ENCODE measurements around the gene ZNF175. TPM values are rescaled to one million over a fixed set of nuclear protein-coding genes. Genes with fewer than 3 reads are reported as not detected.

The ZNF175 gene
- total RNA-seq, 1 experiment from 2014 or later = 9.3 TPM

GRCh38 chr19:51535535-51535934 lies 35.5 kb upstream of the ZNF175 start:
- no peaks in the 10 kb centered on the region for H3K36me3 ChIP-seq (ENCODE audit: control insufficient read depth in 1 of 2, insufficient read depth in 2 of 2, low read length in 2 of 2)
- CTCF ChIA-PET = no interaction called here
- H3K9ac ChIP-seq (ENCODE audit: low read length) = no peak overlapping the region
- H4K20me1 ChIP-seq (ENCODE audit: insufficient read depth) = no peaks in the 10 kb centered on the region
- no peak overlapping the region for H3K4me2 ChIP-seq (ENCODE audit: low read length)
- no TSS peak for BruUV-seq (replicated peaks)
- H3K4me3 ChIP-seq (replicated peaks in 1 of 2; ENCODE audit: low read depth in 1 of 2, low read length in 2 of 2) = no peak overlapping the region
- TF ChIP-seq FOSL1 (IDR thresholded peaks at IDR 0.05; ENCODE audit: low read depth) = no peak
- DNase-seq (ENCODE audit: low read depth, low spot score) (no peak), ATAC-seq (no peak)
- H3K9me2 ChIP-seq (ENCODE audit: insufficient read depth) = no peaks in the 10 kb centered on the region
- no peaks in the 10 kb centered on the region for H3K79me2 ChIP-seq (ENCODE audit: insufficient read depth, low read length)
- peaks cover 83% of the 10 kb centered on the region for H3K27me3 ChIP-seq (ENCODE audit: insufficient read depth, low read length)
- POLR2A ChIA-PET = no interaction called here
- no peaks in the 10 kb centered on the region for H3K4me1 ChIP-seq (ENCODE audit: control insufficient read depth in 1 of 2, insufficient read depth in 2 of 2, low read length in 2 of 2)
- H2AFZ ChIP-seq (ENCODE audit: low read depth, low read length, poor library complexity, severe bottlenecking) = no peak overlapping the region
- intact Hi-C loops (cut with micrococcal nuclease) = no loop called here
- H3K27ac ChIP-seq (ENCODE audit: low read depth, low read length) = no peak overlapping the region
- RAD21 ChIA-PET (ENCODE audit: low non-redundant PET in 1 of 2, low total read pairs in 2 of 2, uncharacterized antibody in 2 of 2, unreplicated experiment in 2 of 2) = no interaction called here
- no peaks in the 10 kb centered on the region for H3K9me3 ChIP-seq (ENCODE audit: control insufficient read depth in 1 of 2, insufficient read depth in 1 of 2, low read depth in 1 of 2, low read length in 2 of 2)

GRCh38 chr19:51539821-51540366 lies 31.2 kb upstream of the ZNF175 start:
- TF ChIP-seq MAX (IDR thresholded peaks at IDR 0.05) (no peak), ATF3 (IDR thresholded peaks at IDR 0.05) (no peak), EZH2 (IDR thresholded peaks at IDR 0.05) (no peak), EZH2phosphoT487 (IDR thresholded peaks at IDR 0.05; ENCODE audit: borderline replicate concordance) (no peak), JUND (IDR thresholded peaks at IDR 0.05) (no peak), REST (IDR thresholded peaks at IDR 0.05; ENCODE audit: low read depth) (no peak), POLR2AphosphoS5 (IDR thresholded peaks at IDR 0.05; ENCODE audit: low read depth, low read length) (no peak)
- no TSS peak for BruUV-seq (replicated peaks)
- ChIA-PET POLR2A (no interaction called here), RAD21 (ENCODE audit: low non-redundant PET in 1 of 2, low total read pairs in 2 of 2, uncharacterized antibody in 2 of 2, unreplicated experiment in 2 of 2) (no interaction called here), CTCF (no interaction called here)
- no peaks in the 10 kb centered on the region for H3K9me2 ChIP-seq (ENCODE audit: insufficient read depth)
- H3K27me3 ChIP-seq (ENCODE audit: insufficient read depth, low read length) = peaks cover 73% of the 10 kb centered on the region
- H3K9ac ChIP-seq (ENCODE audit: low read length) = no peak overlapping the region
- no peaks in the 10 kb centered on the region for H3K4me1 ChIP-seq (ENCODE audit: control insufficient read depth in 1 of 2, insufficient read depth in 2 of 2, low read length in 2 of 2)
- H3K36me3 ChIP-seq (ENCODE audit: control insufficient read depth in 1 of 2, insufficient read depth in 2 of 2, low read length in 2 of 2) = no peaks in the 10 kb centered on the region
- DNase-seq (ENCODE audit: low read depth, low spot score) = no peak
- H3K79me2 ChIP-seq (ENCODE audit: insufficient read depth, low read length) = no peaks in the 10 kb centered on the region
- no peak overlapping the region for H2AFZ ChIP-seq (ENCODE audit: low read depth, low read length, poor library complexity, severe bottlenecking)
- no peak overlapping the region for H3K4me3 ChIP-seq (replicated peaks in 1 of 2; ENCODE audit: low read depth in 1 of 2, low read length in 2 of 2)
- H3K4me2 ChIP-seq (ENCODE audit: low read length) = no peak overlapping the region
- intact Hi-C loops (cut with micrococcal nuclease) = loop anchor here (2.0 kb wide), 1 partner anchor 61 kb away; no protein-coding TSS in a partner anchor
- H3K9me3 ChIP-seq (ENCODE audit: control insufficient read depth in 1 of 2, insufficient read depth in 1 of 2, low read depth in 1 of 2, low read length in 2 of 2) = no peaks in the 10 kb centered on the region
- H3K27ac ChIP-seq (ENCODE audit: low read depth, low read length) = no peak overlapping the region
- H4K20me1 ChIP-seq (ENCODE audit: insufficient read depth) = no peaks in the 10 kb centered on the region
- no peak for ATAC-seq

Data from HCT116 (cell line).